HepG2 (cell line): ENCODE measurements around the gene STK39. TPM values are rescaled to one million over a fixed set of nuclear protein-coding genes. Genes with fewer than 3 reads are reported as not detected.

Experiments
- ATAC-seq: fragments of 200-7000 bp; cut with Tn5 transposase; 3 replicates; pipeline ENCODE4 v1.9.1; 2020; ENCODE audit warnings: mild to moderate bottlenecking, moderate library complexity
- BruUV-seq: library from RNA; stranded (reverse); fragments of 400-500 nt; replicated peaks from 2 replicates; lab custom pipeline; 2021; lab: Mats Ljungman, UMichigan
- CTCF ChIA-PET: fragments of 300-600 bp; formaldehyde crosslinking; extraction: SDS; loops from one replicate; lab custom pipeline; 2021; ENCODE audit warnings: low total read pairs, inconsistent platforms, low intra/inter-chr PET ratio; lab: Yijun Ruan, JAX
- POLR2A ChIA-PET: fragments of 350-600 bp; sonication (Branson Sonifier 250); formaldehyde crosslinking; loops from one replicate; lab custom pipeline; 2020; ENCODE audit warnings: antibody characterized with exemption, inconsistent platforms; lab: Yijun Ruan, JAX
- DNase-seq: peaks from one replicate; pipeline ENCODE4 v3.0.0-alpha.2; 2015; ENCODE audit warnings: low spot score
- FAIRE-seq: peaks from 3 replicates; lab custom pipeline; 2011; peaks lifted over from hg19 to GRCh38; lab: Jason Lieb, UNC
- H2AFZ ChIP-seq: one replicate; pipeline ENCODE4 v1.6.1; 2011; ENCODE audit warnings: low read length, inconsistent platforms
- H3K27ac ChIP-seq: fragments of 300-600 bp; 3 replicates; pipeline ENCODE4 v1.8.0; 2011; ENCODE audit warnings: mixed run types, mild to moderate bottlenecking, mixed read lengths, low read length, inconsistent platforms; ENCODE audit not compliant: insufficient read depth; ENCODE audit errors: extremely low read length
- H3K27me3 ChIP-seq, 2 experiments: fragments of 200-600 bp in 1 of 2; 2 replicates in 1 of 2; 3 replicates in 1 of 2; pipeline versions ENCODE4 v1.6.0 to v1.8.0; 2011; ENCODE audit warnings: low read length in 2 of 2, mild to moderate bottlenecking in 2 of 2, moderate library complexity in 2 of 2, inconsistent platforms in 1 of 2; ENCODE audit not compliant: insufficient read depth in 2 of 2, control insufficient read depth in 1 of 2
- H3K36me3 ChIP-seq, 2 experiments: fragments of 200-600 bp in 1 of 2; replicated peaks in 1 of 2; 2 replicates in 1 of 2; 3 replicates in 1 of 2; pipeline versions ENCODE4 v1.5.1 to v1.8.0; 2011; ENCODE audit warnings: low read length in 2 of 2, inconsistent platforms in 1 of 2; ENCODE audit not compliant: insufficient read depth in 2 of 2, control insufficient read depth in 1 of 2
- H3K4me1 ChIP-seq: 2 replicates; pipeline ENCODE4 v1.5.1; 2012; ENCODE audit warnings: low read length, inconsistent platforms; ENCODE audit not compliant: insufficient read depth
- H3K4me2 ChIP-seq: 2 replicates; pipeline ENCODE4 v1.6.0; 2011; ENCODE audit warnings: low read depth, low read length, inconsistent platforms
- H3K4me3 ChIP-seq, 3 experiments: fragments of 200-600 bp in 1 of 3; sonication (generic), shearing (Covaris generic) in 1 of 3; replicated peaks in 1 of 3; 2 replicates each; pipeline ENCODE4 v1.5.1; 2011 to 2016; ENCODE audit warnings: low read length in 3 of 3, inconsistent platforms in 2 of 3, low read depth in 2 of 3, mild to moderate bottlenecking in 2 of 3, control low read depth in 1 of 3, mixed read lengths in 1 of 3; ENCODE audit not compliant: insufficient read depth in 1 of 3
- H3K79me2 ChIP-seq: one replicate; pipeline ENCODE4 v1.6.1; 2011; ENCODE audit warnings: low read length, inconsistent platforms; ENCODE audit not compliant: insufficient read depth
- H3K9ac ChIP-seq: 2 replicates; pipeline ENCODE4 v1.6.0; 2011; ENCODE audit warnings: mild to moderate bottlenecking, low read depth, low read length, inconsistent platforms; ENCODE audit not compliant: insufficient read depth
- H3K9me3 ChIP-seq: 2 replicates; pipeline ENCODE4 v1.5.1; 2012; ENCODE audit warnings: mild to moderate bottlenecking, low read length
- H4K20me1 ChIP-seq: 2 replicates; pipeline ENCODE4 v1.6.0; 2011; ENCODE audit warnings: inconsistent platforms, mild to moderate bottlenecking, low read length, moderate library complexity; ENCODE audit not compliant: insufficient read depth
- ARNT ChIP-seq: fragments of 450-650 bp; IDR thresholded peaks from 2 replicates; pipeline ENCODE4 v1.6.1; 2017
- MAFF ChIP-seq: IDR thresholded peaks from 2 replicates; pipeline ENCODE4 v1.6.1; 2011; ENCODE audit warnings: low read depth, low read length, improper control_type of control experiment
- RFX5 ChIP-seq: IDR thresholded peaks from 2 replicates; pipeline ENCODE4 v1.6.1; 2011; ENCODE audit warnings: low read depth, low read length, improper control_type of control experiment
- ZNF337 ChIP-seq: sonication (generic); formaldehyde crosslinking; IDR thresholded peaks from 2 replicates; pipeline ENCODE4 v1.5.1; 2020; ENCODE audit warnings: missing genetic modification reagents, low read depth, mild to moderate bottlenecking, borderline replicate concordance
- ZNF468 ChIP-seq: sonication (generic); formaldehyde crosslinking; IDR thresholded peaks from 2 replicates; pipeline ENCODE4 v1.8.0; 2022; ENCODE audit warnings: mild to moderate bottlenecking, moderate library complexity, missing genetic modification reagents
- ZNF678 ChIP-seq: sonication (generic); formaldehyde crosslinking; IDR thresholded peaks from 2 replicates; pipeline ENCODE4 v1.4.0; 2020; ENCODE audit warnings: mild to moderate bottlenecking, missing genetic modification reagents
- WGBS: methylation state at CpG from one replicate; pipeline ENCODE4 v1.1.6; 2017; ENCODE audit warnings: low lambda C conversion rate; 5-methylcytosine and 5-hydroxymethylcytosine counted together
- in situ Hi-C: cut with HindIII; loops from 2 replicates; pipeline ENCODE4 v1.10.0; 2017; ENCODE audit warnings: low pct_unique_long_range_greater_than_20kb; ENCODE audit not compliant: extremely low pct_ligation_motif_present
- intact Hi-C: fragments of 100-400 bp; cut with micrococcal nuclease; formaldehyde crosslinking; loops from one replicate; pipeline ENCODE4 v1.10.0; 2022; ENCODE audit not compliant: unreplicated experiment
- polyA plus RNA-seq, 8 experiments: library from polyadenylated mRNA; depleted of rRNA in 3 of 8; stranded (reverse) in 7 of 8; unstranded in 1 of 8; fragments of >200 nt; fragmentation: Illumina TruSeq in 4 of 8; extraction: Trizol in 4 of 8; gene quantifications; 2 replicates each; pipeline versions ENCODE4 v1.2.1 to v1.2.3, GENCODE V29; 2011 to 2016; ENCODE audit warnings: low read depth in 4 of 8, missing spikeins in 1 of 8, mixed read lengths in 1 of 8; ENCODE audit not compliant: insufficient read depth in 1 of 8
- total RNA-seq, 5 experiments: library from RNA; depleted of rRNA; stranded (reverse); fragments of >200 nt; fragmentation: Illumina TruSeq; extraction: Trizol; gene quantifications; 2 replicates each; pipeline ENCODE4 v1.2.3, GENCODE V29; 2016; ENCODE audit warnings: low read depth in 1 of 5
- TF ChIP-seq, protein P1 (sequence below): sonication (generic); formaldehyde crosslinking; IDR thresholded peaks from 2 replicates; pipeline ENCODE4 v1.4.0; 2020; ENCODE audit warnings: missing genetic modification reagents, borderline replicate concordance

Gene STK39
- total and polyA plus RNA-seq, 2 of the 13 experiments (the other 11 are each of a cell fraction or from before 2014, with no cell fraction given): 27.3 to 38.4 TPM

DNA sequence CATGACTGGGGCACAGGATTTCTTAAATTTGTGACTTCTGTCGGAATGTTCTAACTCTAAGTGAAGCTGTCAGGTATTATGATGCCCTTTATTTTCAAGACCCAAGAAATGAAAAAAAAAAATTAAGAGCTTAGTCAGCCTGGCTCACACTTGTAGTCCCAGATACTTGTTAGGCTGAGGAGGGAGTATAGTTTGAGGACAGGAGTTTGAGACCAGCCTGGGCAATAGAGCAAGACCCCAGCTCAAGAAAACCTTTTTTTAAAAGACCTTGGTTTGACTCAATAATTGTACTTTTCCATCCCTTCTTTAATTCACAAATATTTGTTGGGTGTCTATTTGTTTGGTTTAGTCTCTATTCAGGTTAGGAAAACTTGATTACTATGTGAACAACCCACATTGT lies 310.0 kb downstream of the STK39 start (continued):
- TF ChIP-seq, protein P1, sequence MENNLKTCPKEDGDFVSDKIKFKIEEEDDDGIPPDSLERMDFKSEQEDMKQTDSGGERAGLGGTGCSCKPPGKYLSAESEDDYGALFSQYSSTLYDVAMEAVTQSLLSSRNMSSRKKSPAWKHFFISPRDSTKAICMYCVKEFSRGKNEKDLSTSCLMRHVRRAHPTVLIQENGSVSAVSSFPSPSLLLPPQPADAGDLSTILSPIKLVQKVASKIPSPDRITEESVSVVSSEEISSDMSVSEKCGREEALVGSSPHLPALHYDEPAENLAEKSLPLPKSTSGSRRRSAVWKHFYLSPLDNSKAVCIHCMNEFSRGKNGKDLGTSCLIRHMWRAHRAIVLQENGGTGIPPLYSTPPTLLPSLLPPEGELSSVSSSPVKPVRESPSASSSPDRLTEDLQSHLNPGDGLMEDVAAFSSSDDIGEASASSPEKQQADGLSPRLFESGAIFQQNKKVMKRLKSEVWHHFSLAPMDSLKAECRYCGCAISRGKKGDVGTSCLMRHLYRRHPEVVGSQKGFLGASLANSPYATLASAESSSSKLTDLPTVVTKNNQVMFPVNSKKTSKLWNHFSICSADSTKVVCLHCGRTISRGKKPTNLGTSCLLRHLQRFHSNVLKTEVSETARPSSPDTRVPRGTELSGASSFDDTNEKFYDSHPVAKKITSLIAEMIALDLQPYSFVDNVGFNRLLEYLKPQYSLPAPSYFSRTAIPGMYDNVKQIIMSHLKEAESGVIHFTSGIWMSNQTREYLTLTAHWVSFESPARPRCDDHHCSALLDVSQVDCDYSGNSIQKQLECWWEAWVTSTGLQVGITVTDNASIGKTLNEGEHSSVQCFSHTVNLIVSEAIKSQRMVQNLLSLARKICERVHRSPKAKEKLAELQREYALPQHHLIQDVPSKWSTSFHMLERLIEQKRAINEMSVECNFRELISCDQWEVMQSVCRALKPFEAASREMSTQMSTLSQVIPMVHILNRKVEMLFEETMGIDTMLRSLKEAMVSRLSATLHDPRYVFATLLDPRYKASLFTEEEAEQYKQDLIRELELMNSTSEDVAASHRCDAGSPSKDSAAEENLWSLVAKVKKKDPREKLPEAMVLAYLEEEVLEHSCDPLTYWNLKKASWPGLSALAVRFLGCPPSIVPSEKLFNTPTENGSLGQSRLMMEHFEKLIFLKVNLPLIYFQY (CRISPR knock-in tag): no peak
- TF ChIP-seq RFX5: no peak
- TF ChIP-seq ZNF678 (CRISPR knock-in tag): no peak

DNA sequence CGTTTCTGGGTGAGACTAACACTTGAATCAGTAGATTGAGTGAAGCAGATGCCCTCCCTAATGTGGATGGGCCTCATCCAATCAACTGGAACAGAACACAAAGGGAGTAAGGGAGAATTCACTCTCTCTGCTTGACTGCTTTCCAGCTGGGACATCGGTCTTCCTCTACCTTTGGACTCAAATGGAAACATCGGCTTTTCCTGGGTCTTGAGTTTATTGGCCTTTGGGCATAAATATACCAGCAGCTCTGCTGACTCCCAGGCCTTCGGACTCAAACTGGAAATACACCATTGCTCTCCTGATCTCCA lies 311.6 kb downstream of the STK39 start:
- Histone ChIP-seq H3K27ac (no peak overlapping the region), H3K79me2 (no peaks in the 10 kb centered on the region), H3K9me3 (no peaks in the 10 kb centered on the region), H3K4me1 (no peaks in the 10 kb centered on the region), H3K4me3 (no peak overlapping the region), H4K20me1 (no peaks in the 10 kb centered on the region), H3K27me3 (no peaks in the 10 kb centered on the region), H3K9ac (no peak overlapping the region), H3K36me3 (no peaks in the 10 kb centered on the region), H3K4me2 (no peak overlapping the region), H2AFZ (no peak overlapping the region)
- peak; percentile 36 for ATAC-seq
- BruUV-seq: no TSS peak
- intact Hi-C loops: no loop called here
- in situ Hi-C loops: no loop called here
- POLR2A ChIA-PET: no interaction called here
- WGBS: 39% methylated on average over 4 of the region's 4 CpGs
- FAIRE-seq: no peak
- CTCF ChIA-PET: no interaction called here
- no peak for DNase-seq
- TF ChIP-seq ZNF678 (CRISPR knock-in tag) (no peak), ARNT (no peak), MAFF (no peak), ZNF337 (CRISPR knock-in tag) (no peak), ZNF468 (CRISPR knock-in tag) (no peak)
